Activated naive CD8-positive, alpha-beta T cell treated with anti-CD3 and anti-CD28 coated beads, Interleukin-2, amount 10 ng/mL, durations not matched to agents 7 days and 5 days (primary cell): ENCODE measurements around the gene NME1. TPM values are rescaled to one million over a fixed set of nuclear protein-coding genes. Genes with fewer than 3 reads are reported as not detected.
"Not testable (repeated sequence)": the region's sequence is repeated elsewhere in the genome, so short reads cannot be mapped to it uniquely, and the experiment has no call there.

ENCODE experiments used
- ATAC-seq: fragments of 150-1000 bp; cut with Tn5 transposase; one replicate; pipeline ENCODE4 v1.10.0; 2021; ENCODE audit warnings: low read depth, moderate library complexity
- POLR2A ChIA-PET: fragments of 350-600 bp; sonication (Branson Sonifier 250); formaldehyde crosslinking; loops from one replicate; lab custom pipeline; 2021; ENCODE audit warnings: antibody characterized with exemption; lab: Charles Lee
- DNase-seq: peaks from one replicate; pipeline ENCODE4 v3.0.0; 2021
- H3K27ac Mint-ChIP-seq: one replicate; pipeline ENCODE4 v1.8.0; 2022; ENCODE audit warnings: mild to moderate bottlenecking, mixed read lengths
- H3K27me3 Mint-ChIP-seq: one replicate; pipeline ENCODE4 v1.8.0; 2022; ENCODE audit warnings: mild to moderate bottlenecking, moderate library complexity, mixed read lengths
- H3K36me3 Mint-ChIP-seq: one replicate; pipeline ENCODE4 v1.8.0; 2021; ENCODE audit warnings: mild to moderate bottlenecking, mixed read lengths
- H3K4me1 Mint-ChIP-seq: one replicate; pipeline ENCODE4 v1.8.0; 2021; ENCODE audit warnings: mixed read lengths
- H3K4me3 Mint-ChIP-seq: one replicate; pipeline ENCODE4 v1.8.0; 2022; ENCODE audit warnings: mild to moderate bottlenecking, moderate library complexity, mixed read lengths
- H3K9me3 Mint-ChIP-seq: one replicate; pipeline ENCODE4 v1.8.0; 2021; ENCODE audit warnings: mixed read lengths
- total RNA-seq, 2 experiments: library from RNA; stranded (reverse); gene quantifications; one replicate each; pipeline ENCODE4 v1.2.3, GENCODE V29; 2021

NME1 gene
- total RNA-seq, 2 experiments from 2014 or later, result 71.9 to 73.0 TPM

DNA sequence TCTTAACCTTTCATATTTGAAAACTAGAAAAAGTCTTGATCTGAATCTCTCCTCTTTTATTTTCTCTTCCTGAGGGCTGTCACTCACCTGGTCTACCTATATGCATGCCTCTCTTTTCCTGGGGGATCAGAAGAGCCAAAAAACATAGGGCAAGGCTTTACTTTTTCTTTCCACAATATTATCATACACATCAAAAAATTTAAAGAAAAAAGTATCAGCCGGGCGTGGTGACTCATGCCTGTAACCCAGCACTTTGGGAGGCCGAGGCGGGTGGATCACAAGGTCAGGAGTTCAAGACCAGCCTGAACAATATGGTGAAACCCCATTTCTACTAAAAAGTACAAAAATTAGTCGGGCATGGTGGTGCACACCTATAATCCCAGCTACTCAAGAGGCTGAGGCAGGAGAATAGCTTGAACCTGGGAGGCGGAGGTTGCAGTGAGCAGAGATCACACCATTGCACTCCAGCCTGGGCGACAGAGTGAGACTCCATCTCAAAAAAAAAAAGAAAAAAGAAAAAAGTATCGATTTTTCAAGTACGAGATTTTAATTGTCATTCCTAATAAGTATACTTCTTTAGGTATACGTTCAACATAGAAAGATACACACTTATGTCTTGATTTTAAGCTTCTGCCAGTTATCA lies 30.8 kb upstream of the NME1 start:
- DNase-seq, H3K36me3 Mint-ChIP-seq, ATAC-seq, H3K4me3 Mint-ChIP-seq, H3K27ac Mint-ChIP-seq, H3K27me3 Mint-ChIP-seq, H3K9me3 Mint-ChIP-seq: not testable (repeated sequence)
- POLR2A ChIA-PET, result interaction anchor here (0.6 kb wide), 1 partner anchor 18 kb away, joined by 3 read pairs; no protein-coding TSS in a partner anchor
- H3K4me1 Mint-ChIP-seq, result peaks cover 25% of the 10 kb centered on the region

GRCh38 chr17:51124640-51125503 lies 28.5 kb upstream of the NME1 start:
- Mint-ChIP-seq H3K27me3 (no peaks in the 10 kb centered on the region), H3K4me3 (no peak overlapping the region), H3K4me1 (peaks cover 15% of the 10 kb centered on the region), H3K27ac (no peak overlapping the region), H3K9me3 (no peaks in the 10 kb centered on the region), H3K36me3 (no peaks in the 10 kb centered on the region)
- no peak for DNase-seq
- ATAC-seq, result no peak
- POLR2A ChIA-PET, result interaction anchor here (0.6 kb wide), 1 partner anchor 259 kb away, joined by 3 read pairs; no protein-coding TSS in a partner anchor

DNA sequence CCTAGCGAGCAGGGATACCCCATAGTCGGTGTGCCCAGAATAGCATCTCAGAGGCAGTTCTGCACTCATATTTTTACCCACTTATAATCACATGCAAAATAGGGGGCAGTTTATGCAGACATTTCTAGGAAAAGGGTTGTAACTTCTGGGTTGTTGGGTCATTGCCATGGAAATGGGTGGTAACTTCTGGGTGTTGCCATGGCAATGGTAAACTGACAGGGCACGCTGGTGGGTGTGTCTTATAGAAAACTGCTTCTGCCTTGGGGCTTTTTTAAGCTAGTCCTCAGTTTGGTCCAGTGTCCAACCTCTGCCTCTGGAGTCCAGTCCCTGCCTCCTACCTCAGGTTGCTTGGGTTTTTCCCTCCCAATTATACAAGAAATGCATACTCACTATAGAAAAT lies 25.3 kb upstream of the NME1 start:
- Mint-ChIP-seq H3K36me3 (no peaks in the 10 kb centered on the region), H3K27ac (no peak overlapping the region), H3K4me3 (no peak overlapping the region), H3K4me1 (peaks cover 10% of the 10 kb centered on the region), H3K9me3 (no peaks in the 10 kb centered on the region), H3K27me3 (no peaks in the 10 kb centered on the region)
- POLR2A ChIA-PET, result no interaction called here
- DNase-seq, result no peak
- ATAC-seq, result no peak

DNA sequence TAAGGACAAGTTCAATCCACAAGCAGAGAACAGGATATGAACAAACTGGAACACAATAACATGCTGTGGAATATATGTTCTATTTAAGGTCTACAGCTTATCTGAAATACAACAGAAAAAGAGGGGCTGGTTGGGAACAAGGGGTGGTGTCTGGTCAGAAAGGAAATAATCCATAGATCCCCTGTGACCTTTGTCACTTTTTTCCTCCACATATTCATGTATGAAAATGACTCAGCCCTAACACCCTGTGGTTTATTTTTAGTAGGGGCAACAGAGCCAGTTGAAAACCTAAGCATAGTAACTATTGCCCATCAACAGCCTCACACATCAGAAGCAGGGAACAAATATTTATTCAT lies 20.4 kb upstream of the NME1 start:
- H3K4me1 Mint-ChIP-seq, result peaks cover 10% of the 10 kb centered on the region
- no peaks in the 10 kb centered on the region for H3K27me3 Mint-ChIP-seq
- ATAC-seq (no peak), DNase-seq (no peak)
- POLR2A ChIA-PET, result no interaction called here
- H3K36me3 Mint-ChIP-seq, result no peaks in the 10 kb centered on the region
- H3K27ac Mint-ChIP-seq, result no peak overlapping the region
- no peaks in the 10 kb centered on the region for H3K9me3 Mint-ChIP-seq
- H3K4me3 Mint-ChIP-seq, result no peak overlapping the region

- H3K9me3 Mint-ChIP-seq, result no peaks in the 10 kb centered on the region
- no peak overlapping the region for H3K27ac Mint-ChIP-seq
- H3K27me3 Mint-ChIP-seq, result no peaks in the 10 kb centered on the region
- DNase-seq (no peak), ATAC-seq (no peak)
- no peak overlapping the region for H3K4me3 Mint-ChIP-seq
- no peaks in the 10 kb centered on the region for H3K36me3 Mint-ChIP-seq
- POLR2A ChIA-PET, result no interaction called here
- peaks cover 10% of the 10 kb centered on the region for H3K4me1 Mint-ChIP-seq
Observed at GRCh38 chr17:51133365-51133764, 20.0 kb upstream of the NME1 start.

DNA sequence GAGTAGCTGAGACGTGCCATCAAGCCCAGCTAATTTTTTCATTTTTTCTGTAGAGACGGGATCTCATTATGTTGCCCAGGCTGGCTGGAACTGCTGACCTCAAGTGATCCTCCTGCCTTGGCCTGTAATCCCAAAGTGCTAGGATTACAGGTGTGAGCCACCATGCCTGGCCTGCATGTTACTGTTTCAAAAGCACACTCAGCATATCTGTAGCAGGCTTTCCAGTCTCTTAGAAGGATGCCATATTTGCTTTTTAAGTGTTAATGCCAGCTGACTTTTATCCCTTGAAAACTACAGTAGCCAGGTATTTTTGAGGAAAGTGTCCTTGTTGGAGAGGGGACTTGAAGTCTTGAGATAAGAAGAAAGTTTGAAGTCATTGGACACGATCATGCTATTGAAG lies 17.4 kb upstream of the NME1 start:
- POLR2A ChIA-PET, result no interaction called here
- H3K4me1 Mint-ChIP-seq, result peaks cover 8% of the 10 kb centered on the region
- no peaks in the 10 kb centered on the region for H3K27me3 Mint-ChIP-seq
- H3K36me3 Mint-ChIP-seq, result no peaks in the 10 kb centered on the region
- H3K9me3 Mint-ChIP-seq, result no peaks in the 10 kb centered on the region
- DNase-seq (no peak), ATAC-seq (no peak)
- no peak overlapping the region for H3K27ac Mint-ChIP-seq
- H3K4me3 Mint-ChIP-seq, result no peak overlapping the region

- H3K27me3 Mint-ChIP-seq, result peaks cover 3% of the 10 kb centered on the region
- POLR2A ChIA-PET, result no interaction called here
- DNase-seq (no peak), ATAC-seq (no peak)
- no peaks in the 10 kb centered on the region for H3K9me3 Mint-ChIP-seq
- H3K4me3 Mint-ChIP-seq, result no peak overlapping the region
- no peaks in the 10 kb centered on the region for H3K36me3 Mint-ChIP-seq
- no peak overlapping the region for H3K27ac Mint-ChIP-seq
- H3K4me1 Mint-ChIP-seq, result no peaks in the 10 kb centered on the region
Observed at GRCh38 chr17:51142597-51142996, 10.8 kb upstream of the NME1 start.

DNA sequence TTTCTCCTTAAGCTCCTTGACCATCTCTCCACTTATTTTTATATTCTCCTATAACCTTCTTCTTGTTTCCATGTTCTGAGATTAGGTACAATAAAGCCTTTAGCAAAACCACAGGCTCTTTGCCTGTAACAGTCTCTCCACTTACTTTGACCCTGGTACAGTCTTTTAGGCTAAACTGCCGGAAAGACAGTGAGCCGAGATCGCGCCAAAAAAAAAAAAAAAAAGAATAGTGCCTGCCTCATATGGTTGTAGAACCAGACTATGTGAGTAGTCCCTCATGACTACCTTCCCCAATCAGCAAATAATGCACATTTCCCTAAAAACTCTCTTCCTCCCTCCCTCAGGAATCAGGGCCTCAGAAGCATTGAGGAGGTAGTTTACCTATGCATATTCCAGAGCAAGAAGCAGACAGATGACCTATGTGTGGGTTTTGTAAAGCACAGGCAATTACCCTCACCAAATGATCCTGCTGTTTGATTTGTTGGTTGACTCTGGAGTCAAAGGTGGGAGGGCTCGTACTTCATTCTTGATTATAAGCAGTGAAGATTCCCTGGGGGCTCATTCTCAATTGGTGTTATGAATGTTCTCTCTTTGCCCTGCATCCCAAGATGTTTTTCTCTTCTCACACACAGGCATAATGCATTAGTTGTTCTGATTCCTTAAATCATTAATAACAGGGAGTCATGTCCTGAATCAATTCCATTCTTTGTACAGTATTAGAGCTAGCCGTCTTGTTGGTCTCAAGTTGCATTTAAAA lies 8.9 kb upstream of the NME1 start:
- no peak overlapping the region for H3K4me3 Mint-ChIP-seq
- POLR2A ChIA-PET, result no interaction called here

DNA sequence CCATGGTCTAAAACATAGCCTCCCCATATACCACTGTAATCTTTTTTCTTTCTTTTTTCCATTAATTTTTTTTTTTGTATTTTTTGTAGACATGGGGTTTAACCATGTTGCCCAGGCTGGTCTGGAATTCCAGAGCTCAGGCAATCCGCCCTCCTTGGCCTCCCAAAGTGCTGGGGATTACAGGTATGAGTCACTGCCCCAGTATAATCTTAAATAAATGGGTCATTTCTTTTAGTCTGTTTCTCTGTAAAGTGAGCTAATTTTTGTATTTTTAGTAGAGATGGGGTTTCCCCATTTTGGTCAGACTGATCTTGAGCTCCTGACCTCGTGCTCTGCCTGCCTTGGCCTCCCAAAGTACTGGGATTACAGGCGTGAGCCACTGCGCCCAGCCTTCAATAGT lies 5.7 kb upstream of the NME1 start:
- ATAC-seq (no peak), DNase-seq (no peak)
- Mint-ChIP-seq H3K4me3 (no peak overlapping the region), H3K36me3 (no peaks in the 10 kb centered on the region), H3K4me1 (no peaks in the 10 kb centered on the region), H3K27ac (no peak overlapping the region), H3K27me3 (peaks cover 4% of the 10 kb centered on the region), H3K9me3 (no peaks in the 10 kb centered on the region)
- POLR2A ChIA-PET, result no interaction called here

More for the DNA sequence above, 8.9 kb upstream of the NME1 start:
- Mint-ChIP-seq H3K4me1 (no peaks in the 10 kb centered on the region), H3K27me3 (peaks cover 4% of the 10 kb centered on the region), H3K36me3 (no peaks in the 10 kb centered on the region), H3K9me3 (no peaks in the 10 kb centered on the region), H3K27ac (no peak overlapping the region)
- ATAC-seq (no peak), DNase-seq (no peak)

DNA sequence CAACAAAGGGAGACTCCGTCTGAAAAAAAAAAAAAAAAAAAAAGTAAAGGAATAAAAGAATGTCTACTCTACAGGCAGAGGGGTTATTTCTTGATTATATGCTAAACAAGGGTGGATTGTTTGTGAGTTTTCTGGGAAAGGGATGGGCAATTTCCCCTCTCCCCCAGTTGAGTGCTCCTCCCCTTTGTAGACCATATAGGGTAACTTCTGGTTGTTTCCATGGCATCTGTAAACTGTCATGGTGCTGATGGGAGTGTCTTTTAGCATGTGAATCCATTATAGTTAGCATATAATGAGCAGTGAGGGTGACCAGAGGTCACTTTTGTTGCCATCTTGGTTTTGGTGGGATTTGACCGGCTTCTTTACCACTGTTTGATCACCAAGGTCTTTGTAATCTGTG lies 4.2 kb upstream of the NME1 start:
- ATAC-seq (no peak), DNase-seq (no peak)
- H3K27me3 Mint-ChIP-seq, result peaks cover 4% of the 10 kb centered on the region
- no peak overlapping the region for H3K4me3 Mint-ChIP-seq
- no peaks in the 10 kb centered on the region for H3K4me1 Mint-ChIP-seq
- H3K9me3 Mint-ChIP-seq, result no peaks in the 10 kb centered on the region
- no peaks in the 10 kb centered on the region for H3K36me3 Mint-ChIP-seq
- no peak overlapping the region for H3K27ac Mint-ChIP-seq
- POLR2A ChIA-PET, result no interaction called here

DNA sequence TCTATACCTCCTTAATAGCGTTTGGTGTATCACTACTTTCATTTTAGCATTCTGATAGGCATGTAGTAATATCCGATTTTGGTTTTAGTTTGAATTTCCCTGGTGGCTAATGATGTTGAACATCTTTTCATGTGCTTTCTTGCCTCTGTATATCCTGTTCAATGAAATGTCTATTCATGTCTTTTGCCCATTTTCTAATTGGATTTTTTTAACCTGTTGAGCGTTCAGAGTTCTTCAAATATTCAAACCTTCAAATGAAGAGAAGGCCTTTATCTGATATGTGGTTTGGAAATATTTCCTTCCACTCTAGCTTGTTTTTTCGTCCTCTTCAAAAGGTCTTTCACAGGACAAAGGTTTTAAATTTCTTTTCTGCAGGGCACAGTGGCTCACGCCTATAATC lies 2.4 kb upstream of the NME1 start:
- peaks cover 1% of the 10 kb centered on the region for H3K36me3 Mint-ChIP-seq
- POLR2A ChIA-PET, result no interaction called here
- H3K4me1 Mint-ChIP-seq, result peaks cover 4% of the 10 kb centered on the region
- H3K27me3 Mint-ChIP-seq, result peaks cover 4% of the 10 kb centered on the region
- no peak overlapping the region for H3K27ac Mint-ChIP-seq
- no peak overlapping the region for H3K4me3 Mint-ChIP-seq
- ATAC-seq (no peak), DNase-seq (no peak)
- no peaks in the 10 kb centered on the region for H3K9me3 Mint-ChIP-seq

DNA sequence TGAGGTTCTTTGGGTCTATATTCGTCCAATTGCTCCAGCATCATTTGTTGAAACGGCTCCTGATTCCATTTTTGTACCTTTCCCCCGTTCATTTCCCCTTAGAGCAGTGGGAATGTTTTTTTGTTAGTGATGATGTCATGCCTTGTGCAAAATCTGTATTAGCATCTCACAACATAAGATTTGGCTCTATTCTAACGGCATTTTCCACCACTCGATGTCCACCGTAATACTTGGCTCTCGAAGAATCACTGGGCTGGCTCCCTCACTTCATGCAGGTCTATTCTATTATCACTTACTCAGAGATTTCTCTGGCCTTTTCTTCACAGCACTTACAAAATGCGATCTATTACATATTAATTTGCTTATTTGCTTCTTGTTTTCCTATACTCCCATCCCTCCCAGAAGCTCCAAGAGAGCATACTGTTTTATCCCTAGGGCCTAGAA lies 571 bp upstream of the NME1 start:
- no peak for ATAC-seq
- no peak overlapping the region for H3K27ac Mint-ChIP-seq
- H3K4me1 Mint-ChIP-seq, result peaks cover 8% of the 10 kb centered on the region
- H3K36me3 Mint-ChIP-seq, result peaks cover 9% of the 10 kb centered on the region
- no peaks in the 10 kb centered on the region for H3K27me3 Mint-ChIP-seq
- H3K4me3 Mint-ChIP-seq, result no peak overlapping the region
- POLR2A ChIA-PET, result interaction anchor here (0.7 to 2.7 kb wide), 7 partner anchors 9 to 287 kb away, joined by 3 to 23 read pairs (median 4); partner anchors contain the start of genes NME2, SPAG9 and TOB1
- DNase-seq, result no peak
- no peaks in the 10 kb centered on the region for H3K9me3 Mint-ChIP-seq

GRCh38 chr17:51154176-51154575 lies 817 bp downstream of the NME1 start:
- POLR2A ChIA-PET, result interaction anchor here (1.2 to 2.7 kb wide), 4 partner anchors 12 to 288 kb away, joined by 6 to 23 read pairs (median 16); partner anchors contain the start of genes NME2, SPAG9 and TOB1
- Mint-ChIP-seq H3K9me3 (no peaks in the 10 kb centered on the region), H3K27ac (no peak overlapping the region), H3K27me3 (no peaks in the 10 kb centered on the region), H3K4me3 (no peak overlapping the region), H3K36me3 (peaks cover 10% of the 10 kb centered on the region), H3K4me1 (peaks cover 11% of the 10 kb centered on the region)
- ATAC-seq (no peak), DNase-seq (no peak)
